Loucy (cell line): ENCODE measurements around the gene ZNF148.

Experiments used
- CTCF ChIP-seq: fragments of 200-600 bp; sonication (generic); conservative IDR thresholded peaks from 2 replicates; pipeline ENCODE4 v1.5.1; 2014; ENCODE audit warnings: mild to moderate bottlenecking, antibody characterized with exemption, low read length
- EZH2phosphoT487 ChIP-seq: fragments of 200-600 bp; IDR thresholded peaks from 2 replicates; pipeline ENCODE4 v1.6.1; 2018; ENCODE audit warnings: antibody characterized with exemption, mild to moderate bottlenecking, moderate library complexity, borderline replicate concordance

- TF ChIP-seq CTCF (no peak), EZH2phosphoT487 (no peak)
These were observed 7.5 kb downstream of the ZNF148 start for GRCh38 chr3:125367403-125368230.
